ENCODE measurements around the gene FARP1. TPM values are rescaled to one million over a fixed set of nuclear protein-coding genes. Genes with fewer than 3 reads are reported as not detected.

FARP1 gene
- total RNA-seq, 4 donors from 2014 or later = 11.0 to 27.2 (median 13.6) TPM

DNA sequence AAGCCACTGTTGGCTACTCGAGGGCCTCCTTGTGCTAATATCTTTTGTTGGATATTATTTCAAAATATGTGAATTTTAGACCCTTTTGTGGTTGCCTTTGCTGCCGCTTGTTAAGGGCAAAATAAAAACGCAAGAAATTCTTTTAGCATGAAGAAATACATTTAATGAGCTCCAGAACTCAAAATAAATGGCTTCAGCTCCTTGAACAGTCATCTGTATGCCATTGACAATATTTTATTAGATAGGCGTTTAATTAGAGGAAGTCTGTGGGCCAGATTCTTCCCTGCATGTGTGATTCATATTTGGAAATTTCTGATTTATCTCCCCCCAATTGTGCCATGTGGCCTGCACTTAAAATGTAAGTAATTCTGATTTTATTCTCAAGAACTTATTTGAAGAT is 256.9 kb downstream of the FARP1 start:
- H3K27me3 ChIP-seq = no peaks in the 10 kb centered on the region
- H3K27ac ChIP-seq = peak overlapping the region; percentile 23
- H3K36me3 ChIP-seq = peaks cover 13% of the 10 kb centered on the region
- H3K9me3 ChIP-seq = no peaks in the 10 kb centered on the region
- H3K4me1 ChIP-seq = peaks cover 15% of the 10 kb centered on the region
- TF ChIP-seq EP300 (IDR thresholded peaks at IDR 0.05) (no peak), POLR2AphosphoS5 (IDR thresholded peaks at IDR 0.05) (no peak), CTCF (IDR thresholded peaks at IDR 0.05) (no peak), POLR2A (IDR thresholded peaks at IDR 0.05) (no peak)
- DNase-seq (ENCODE audit: low spot score in 2 of 2) = no peak
- H3K4me3 ChIP-seq = no peak overlapping the region
- 75% methylated on average over 4 of the region's 4 CpGs for WGBS

DNA sequence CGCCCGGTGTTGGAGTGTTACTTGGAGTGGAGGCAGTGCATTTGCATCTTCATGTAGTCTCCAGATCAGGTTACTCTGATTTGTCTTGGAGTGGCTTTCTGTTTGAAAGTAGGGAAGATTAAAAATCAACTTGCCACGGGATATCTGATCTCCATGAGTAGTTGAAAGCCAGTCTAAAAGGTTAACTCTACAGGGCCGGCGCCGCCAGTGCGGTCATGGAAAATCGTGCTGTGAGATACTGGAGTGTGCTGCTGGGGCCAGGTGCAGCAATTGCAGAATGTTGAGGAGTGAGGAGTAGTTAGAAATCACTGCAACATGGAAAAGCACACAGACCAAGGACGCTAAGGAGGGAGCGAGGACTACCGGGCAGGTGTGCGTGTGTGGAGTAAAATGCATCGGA is 259.0 kb downstream of the FARP1 start:
- no peak overlapping the region for H3K27ac ChIP-seq
- no peak overlapping the region for H3K4me3 ChIP-seq
- no peaks in the 10 kb centered on the region for H3K27me3 ChIP-seq
- peaks cover 13% of the 10 kb centered on the region for H3K4me1 ChIP-seq
- H3K9me3 ChIP-seq = no peaks in the 10 kb centered on the region
- 94% methylated on average over 13 of the region's 13 CpGs for WGBS
- TF ChIP-seq CTCF (IDR thresholded peaks at IDR 0.05) = no peak
- TF ChIP-seq EP300 (IDR thresholded peaks at IDR 0.05) = no peak
- no peak for TF ChIP-seq POLR2A (IDR thresholded peaks at IDR 0.05)
- no peak for TF ChIP-seq POLR2AphosphoS5 (IDR thresholded peaks at IDR 0.05)
- DNase-seq (ENCODE audit: low spot score in 2 of 2) = no peak
- no peaks in the 10 kb centered on the region for H3K36me3 ChIP-seq

GRCh38 chr13:98403076-98403475 is 260.2 kb downstream of the FARP1 start:
- H3K27ac ChIP-seq = no peak overlapping the region
- no peaks in the 10 kb centered on the region for H3K36me3 ChIP-seq
- no peak overlapping the region for H3K4me3 ChIP-seq
- no peak for DNase-seq (ENCODE audit: low spot score in 2 of 2)
- no peaks in the 10 kb centered on the region for H3K27me3 ChIP-seq
- H3K4me1 ChIP-seq = peaks cover 13% of the 10 kb centered on the region
- no peak for TF ChIP-seq POLR2AphosphoS5 (IDR thresholded peaks at IDR 0.05)
- TF ChIP-seq CTCF (IDR thresholded peaks at IDR 0.05) = no peak
- no peak for TF ChIP-seq POLR2A (IDR thresholded peaks at IDR 0.05)
- TF ChIP-seq EP300 (IDR thresholded peaks at IDR 0.05) = no peak
- 90% methylated on average over 2 of the region's 2 CpGs for WGBS
- no peaks in the 10 kb centered on the region for H3K9me3 ChIP-seq

GRCh38 chr13:98405107-98405571 is 262.2 kb downstream of the FARP1 start:
- no peak for DNase-seq (ENCODE audit: low spot score in 2 of 2)
- Histone ChIP-seq H3K9me3 (no peaks in the 10 kb centered on the region), H3K4me1 (no peaks in the 10 kb centered on the region), H3K27me3 (no peaks in the 10 kb centered on the region), H3K4me3 (no peak overlapping the region), H3K36me3 (no peaks in the 10 kb centered on the region), H3K27ac (no peak overlapping the region)
- no peak for TF ChIP-seq POLR2A (IDR thresholded peaks at IDR 0.05)
- TF ChIP-seq POLR2AphosphoS5 (IDR thresholded peaks at IDR 0.05) = no peak
- no peak for TF ChIP-seq EP300 (IDR thresholded peaks at IDR 0.05)
- TF ChIP-seq CTCF (IDR thresholded peaks at IDR 0.05) = no peak
- 55% methylated on average over 7 of the region's 7 CpGs for WGBS

- no peak overlapping the region for H3K27ac ChIP-seq
- H3K36me3 ChIP-seq = no peaks in the 10 kb centered on the region
- no peak for DNase-seq (ENCODE audit: low spot score in 2 of 2)
These were observed 262.9 kb downstream of the FARP1 start for GRCh38 chr13:98405690-98406344.

More at GRCh38 chr13:98405690-98406344, 262.9 kb downstream of the FARP1 start:
- no peak for TF ChIP-seq POLR2A (IDR thresholded peaks at IDR 0.05)
- no peak for TF ChIP-seq POLR2AphosphoS5 (IDR thresholded peaks at IDR 0.05)
- no peak for TF ChIP-seq CTCF (IDR thresholded peaks at IDR 0.05)
- TF ChIP-seq EP300 (IDR thresholded peaks at IDR 0.05) = no peak
- Histone ChIP-seq H3K4me3 (no peak overlapping the region), H3K27me3 (no peaks in the 10 kb centered on the region), H3K9me3 (no peaks in the 10 kb centered on the region), H3K4me1 (no peaks in the 10 kb centered on the region)
- WGBS = 71% methylated on average over 8 of the region's 8 CpGs

All from suprapubic skin (tissue), 4 donors.